Smooth muscle cell (in vitro differentiated cells): ENCODE data around the gene SKIC3. TPM values are rescaled to one million over a fixed set of nuclear protein-coding genes. Genes with fewer than 3 reads are reported as not detected.

Experiments
- DNase-seq: peaks from one replicate; lab custom pipeline; 2025; ENCODE audit not compliant: unreplicated experiment; lab: John Stamatoyannopoulos, UW
- H2AFZ ChIP-seq: fragments of 200-600 bp; sonication (generic); 2 replicates; pipeline ENCODE4 v1.6.0; 2016; ENCODE audit warnings: antibody characterized with exemption, low read depth, mild to moderate bottlenecking
- H3F3A ChIP-seq: fragments of 200-600 bp; sonication (generic); 2 replicates; pipeline ENCODE4 v1.6.0; 2017; ENCODE audit warnings: antibody characterized with exemption, low read depth
- H3K27ac ChIP-seq: fragments of 200-600 bp; sonication (generic); 2 replicates; pipeline ENCODE4 v1.5.1; 2016; ENCODE audit warnings: low read depth, mild to moderate bottlenecking
- H3K27me3 ChIP-seq: fragments of 200-600 bp; sonication (generic); 2 replicates; pipeline ENCODE4 v1.6.1; 2016; ENCODE audit warnings: low read depth, mild to moderate bottlenecking
- H3K36me3 ChIP-seq: fragments of 200-600 bp; sonication (generic); 2 replicates; pipeline ENCODE4 v1.5.1; 2016; ENCODE audit warnings: low read depth
- H3K4me1 ChIP-seq: fragments of 200-600 bp; sonication (generic); 2 replicates; pipeline ENCODE4 v1.5.1; 2016; ENCODE audit warnings: low read depth
- H3K4me2 ChIP-seq: fragments of 200-600 bp; sonication (generic); 2 replicates; pipeline ENCODE4 v1.6.0; 2016; ENCODE audit warnings: mild to moderate bottlenecking
- H3K4me3 ChIP-seq: fragments of 200-600 bp; sonication (generic); 2 replicates; pipeline ENCODE4 v1.5.1; 2016; ENCODE audit warnings: mild to moderate bottlenecking
- H3K79me2 ChIP-seq: fragments of 200-600 bp; sonication (generic); 2 replicates; pipeline ENCODE4 v1.6.0; 2016; ENCODE audit warnings: low read depth, mild to moderate bottlenecking
- H3K9ac ChIP-seq: fragments of 200-600 bp; sonication (generic); 2 replicates; pipeline ENCODE4 v1.6.0; 2016; ENCODE audit warnings: low read depth
- H3K9me3 ChIP-seq: fragments of 200-600 bp; sonication (generic); replicated peaks from 2 replicates; pipeline ENCODE4 v1.5.1; 2016; ENCODE audit warnings: low read depth
- H4K20me1 ChIP-seq: fragments of 200-600 bp; sonication (generic); 2 replicates; pipeline ENCODE4 v1.6.0; 2016; ENCODE audit warnings: low read depth
- WGBS: methylation state at CpG from one replicate; pipeline ENCODE4 v1.1.7; 2016; ENCODE audit warnings: low lambda C conversion rate; 5-methylcytosine and 5-hydroxymethylcytosine counted together
- polyA plus RNA-seq: library from polyadenylated mRNA; unstranded; fragments of >200 nt; fragmentation: Nextera tagmentation; extraction: Ambion mirVana; gene quantifications from 2 replicates; pipeline ENCODE4 v1.2.1, GENCODE V29; 2016
- total RNA-seq: library from RNA; depleted of rRNA; stranded (reverse); fragments of >200 nt; gene quantifications from 2 replicates; pipeline ENCODE4 v1.2.3, GENCODE V29; 2014
- TF ChIP-seq, protein P1 (sequence below): fragments of 200-600 bp; sonication (generic); IDR thresholded peaks from 2 replicates; pipeline ENCODE4 v1.5.1; 2017; ENCODE audit warnings: borderline replicate concordance, mild to moderate bottlenecking, antibody characterized with exemption; ENCODE audit not compliant: insufficient read depth, poor library complexity, severe bottlenecking

SKIC3 gene
- total and polyA plus RNA-seq, 2 experiments from 2014 or later: 34.3 to 94.9 TPM

GRCh38 chr5:95581576-95581975 is 26.8 kb upstream of the SKIC3 start:
- Histone ChIP-seq H3K27me3 (no peaks in the 10 kb centered on the region), H2AFZ (no peak overlapping the region), H3F3A (no peaks in the 10 kb centered on the region), H3K27ac (no peak overlapping the region), H3K36me3 (no peaks in the 10 kb centered on the region), H3K4me2 (no peak overlapping the region), H3K79me2 (no peaks in the 10 kb centered on the region), H3K4me3 (no peak overlapping the region), H3K4me1 (no peaks in the 10 kb centered on the region), H3K9me3 (no peaks in the 10 kb centered on the region), H3K9ac (no peak overlapping the region), H4K20me1 (no peaks in the 10 kb centered on the region)
- TF ChIP-seq, protein P1, sequence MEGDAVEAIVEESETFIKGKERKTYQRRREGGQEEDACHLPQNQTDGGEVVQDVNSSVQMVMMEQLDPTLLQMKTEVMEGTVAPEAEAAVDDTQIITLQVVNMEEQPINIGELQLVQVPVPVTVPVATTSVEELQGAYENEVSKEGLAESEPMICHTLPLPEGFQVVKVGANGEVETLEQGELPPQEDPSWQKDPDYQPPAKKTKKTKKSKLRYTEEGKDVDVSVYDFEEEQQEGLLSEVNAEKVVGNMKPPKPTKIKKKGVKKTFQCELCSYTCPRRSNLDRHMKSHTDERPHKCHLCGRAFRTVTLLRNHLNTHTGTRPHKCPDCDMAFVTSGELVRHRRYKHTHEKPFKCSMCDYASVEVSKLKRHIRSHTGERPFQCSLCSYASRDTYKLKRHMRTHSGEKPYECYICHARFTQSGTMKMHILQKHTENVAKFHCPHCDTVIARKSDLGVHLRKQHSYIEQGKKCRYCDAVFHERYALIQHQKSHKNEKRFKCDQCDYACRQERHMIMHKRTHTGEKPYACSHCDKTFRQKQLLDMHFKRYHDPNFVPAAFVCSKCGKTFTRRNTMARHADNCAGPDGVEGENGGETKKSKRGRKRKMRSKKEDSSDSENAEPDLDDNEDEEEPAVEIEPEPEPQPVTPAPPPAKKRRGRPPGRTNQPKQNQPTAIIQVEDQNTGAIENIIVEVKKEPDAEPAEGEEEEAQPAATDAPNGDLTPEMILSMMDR: no peak
- 96% methylated on average over 2 of the region's 2 CpGs for WGBS
- no peak for DNase-seq

GRCh38 chr5:95572016-95572415 is 17.2 kb upstream of the SKIC3 start:
- Histone ChIP-seq H2AFZ (no peak overlapping the region), H3K4me1 (no peaks in the 10 kb centered on the region), H4K20me1 (no peaks in the 10 kb centered on the region), H3K27ac (no peak overlapping the region), H3K4me3 (no peak overlapping the region), H3K4me2 (no peak overlapping the region), H3K79me2 (no peaks in the 10 kb centered on the region), H3K9me3 (no peaks in the 10 kb centered on the region), H3K27me3 (no peaks in the 10 kb centered on the region), H3K36me3 (peaks cover 7% of the 10 kb centered on the region), H3F3A (no peaks in the 10 kb centered on the region), H3K9ac (no peak overlapping the region)
- TF ChIP-seq, protein P1: no peak
- DNase-seq: no peak
- 44% methylated on average over 2 of the region's 2 CpGs for WGBS

- Histone ChIP-seq H3K4me1 (no peaks in the 10 kb centered on the region), H3K79me2 (no peaks in the 10 kb centered on the region), H3F3A (no peaks in the 10 kb centered on the region), H3K9ac (no peak overlapping the region), H2AFZ (no peak overlapping the region), H3K4me2 (no peak overlapping the region), H3K9me3 (no peaks in the 10 kb centered on the region), H3K27ac (no peak overlapping the region), H3K4me3 (no peak overlapping the region), H3K36me3 (no peaks in the 10 kb centered on the region), H3K27me3 (no peaks in the 10 kb centered on the region), H4K20me1 (no peaks in the 10 kb centered on the region)
- TF ChIP-seq, protein P1: no peak
- WGBS: 74% methylated on average over 4 of the region's 4 CpGs
- no peak for DNase-seq
These were observed 10.6 kb upstream of the SKIC3 start for GRCh38 chr5:95565280-95565920.

- 91% methylated on average over 4 of the region's 4 CpGs for WGBS
- H3K9me3 ChIP-seq: no peaks in the 10 kb centered on the region
- H3K4me1 ChIP-seq: no peaks in the 10 kb centered on the region
- H4K20me1 ChIP-seq: no peaks in the 10 kb centered on the region
- H3K27ac ChIP-seq: no peak overlapping the region
- H3F3A ChIP-seq: no peaks in the 10 kb centered on the region
- H3K79me2 ChIP-seq: peaks cover 7% of the 10 kb centered on the region
- no peaks in the 10 kb centered on the region for H3K36me3 ChIP-seq
- no peak overlapping the region for H3K4me3 ChIP-seq
- H3K27me3 ChIP-seq: no peaks in the 10 kb centered on the region
- no peak for DNase-seq
- no peak overlapping the region for H3K9ac ChIP-seq
- H2AFZ ChIP-seq: no peak overlapping the region
- no peak overlapping the region for H3K4me2 ChIP-seq
- TF ChIP-seq, protein P1: no peak
These were observed 9.7 kb upstream of the SKIC3 start for GRCh38 chr5:95564450-95564849.
